ENCODE data around the gene MYO1H.
"Not testable (repeated sequence)": the region's sequence is repeated elsewhere in the genome, so short reads cannot be mapped to it uniquely, and the experiment has no call there.

The MYO1H gene

DNA sequence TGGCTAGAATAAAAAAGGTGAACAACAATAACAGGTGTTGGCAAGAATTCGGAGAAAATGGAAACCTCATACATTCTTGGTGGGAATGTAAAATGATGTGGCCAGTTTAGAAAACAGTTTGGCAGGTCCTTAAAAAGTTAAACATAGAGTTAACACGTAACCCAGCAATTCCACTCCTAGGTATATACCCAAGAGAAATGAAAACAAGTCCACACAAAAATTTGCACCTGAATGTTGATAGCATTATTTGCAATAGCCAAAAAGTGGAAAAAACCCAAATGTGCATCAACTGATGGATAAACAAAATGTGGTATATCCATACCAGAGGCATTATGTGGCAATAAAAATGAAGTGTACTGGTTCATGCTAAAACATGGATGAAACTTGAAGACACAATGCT lies 2.3 kb upstream of the MYO1H start:
- DNase-seq = no peak

DNA sequence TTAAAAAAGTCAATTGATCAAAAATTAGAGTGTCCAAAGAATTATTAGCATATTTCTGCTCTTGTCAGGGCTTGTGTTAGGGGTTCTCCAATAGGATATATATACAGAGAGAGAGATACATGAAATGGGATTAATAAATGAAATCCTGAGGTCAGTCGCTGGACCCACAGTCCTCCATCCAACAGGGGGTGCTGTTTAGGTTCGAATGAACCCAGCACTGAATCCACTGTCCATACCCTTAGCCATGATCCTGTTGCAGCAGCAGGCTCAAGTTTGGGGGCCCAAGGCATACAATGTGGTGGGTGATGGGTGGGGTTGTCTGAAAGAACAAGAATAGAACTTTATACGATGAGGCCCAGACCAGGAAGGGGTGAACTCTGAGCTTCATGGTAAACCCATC lies 780 bp upstream of the MYO1H start:
- no peak for DNase-seq

DNA sequence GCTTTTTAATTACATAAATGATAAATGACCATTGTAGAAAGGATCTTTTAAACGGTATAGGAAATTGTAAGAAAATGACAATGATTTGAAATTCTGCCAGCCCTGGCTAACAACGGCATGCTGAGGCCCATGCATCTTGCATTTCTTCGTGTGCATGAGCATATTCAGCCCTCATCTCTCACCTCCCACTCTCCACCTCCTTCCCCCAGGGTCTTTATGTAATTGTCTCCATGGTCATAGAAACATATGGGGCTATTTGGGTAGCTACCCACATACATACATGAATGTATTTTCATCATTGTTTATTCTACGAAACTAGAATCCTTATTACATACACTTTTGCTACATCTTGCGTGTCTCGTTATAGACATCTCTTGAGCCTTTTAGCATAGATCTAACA lies 4.5 kb downstream of the MYO1H start:
- DNase-seq = no peak

DNA sequence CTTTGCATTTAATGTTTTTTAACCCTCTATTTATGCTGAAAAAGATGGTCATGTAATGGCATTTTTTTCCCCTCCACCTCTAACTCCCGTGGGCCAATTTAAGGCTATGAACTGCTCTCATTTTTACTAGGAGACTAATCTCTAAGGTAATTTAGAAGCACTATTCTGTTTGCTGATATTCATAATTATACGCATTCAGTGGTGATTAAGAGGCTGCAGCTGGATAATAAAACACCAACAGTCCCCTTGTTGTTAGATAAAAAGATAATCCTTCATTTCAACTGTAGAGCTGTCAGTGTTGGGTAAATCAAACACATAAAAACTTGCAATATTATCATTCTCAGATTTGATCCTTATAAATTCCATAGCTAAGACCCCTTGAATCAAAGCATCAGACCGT lies 8.9 kb downstream of the MYO1H start:
- no peak for DNase-seq

DNA sequence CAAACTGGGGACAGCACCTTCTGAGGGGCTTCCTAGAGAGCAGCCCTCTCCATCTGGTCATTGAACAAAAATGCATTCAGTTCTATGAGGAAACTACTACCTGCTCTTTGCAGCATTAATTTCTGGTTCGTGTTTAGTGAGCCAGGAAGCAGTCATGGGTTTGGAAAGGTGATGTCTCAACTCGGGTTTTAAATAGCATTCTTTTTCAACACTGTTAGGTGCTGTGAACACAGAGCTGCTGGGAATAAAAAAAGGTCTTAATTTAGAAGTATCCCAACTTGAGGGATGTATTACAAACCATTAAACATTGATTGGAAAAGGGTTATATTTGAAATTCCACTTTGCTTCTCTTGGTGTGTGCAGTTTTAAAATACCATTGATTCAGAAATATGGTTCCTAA lies 9.3 kb downstream of the MYO1H start:
- DNase-seq = no peak

DNA sequence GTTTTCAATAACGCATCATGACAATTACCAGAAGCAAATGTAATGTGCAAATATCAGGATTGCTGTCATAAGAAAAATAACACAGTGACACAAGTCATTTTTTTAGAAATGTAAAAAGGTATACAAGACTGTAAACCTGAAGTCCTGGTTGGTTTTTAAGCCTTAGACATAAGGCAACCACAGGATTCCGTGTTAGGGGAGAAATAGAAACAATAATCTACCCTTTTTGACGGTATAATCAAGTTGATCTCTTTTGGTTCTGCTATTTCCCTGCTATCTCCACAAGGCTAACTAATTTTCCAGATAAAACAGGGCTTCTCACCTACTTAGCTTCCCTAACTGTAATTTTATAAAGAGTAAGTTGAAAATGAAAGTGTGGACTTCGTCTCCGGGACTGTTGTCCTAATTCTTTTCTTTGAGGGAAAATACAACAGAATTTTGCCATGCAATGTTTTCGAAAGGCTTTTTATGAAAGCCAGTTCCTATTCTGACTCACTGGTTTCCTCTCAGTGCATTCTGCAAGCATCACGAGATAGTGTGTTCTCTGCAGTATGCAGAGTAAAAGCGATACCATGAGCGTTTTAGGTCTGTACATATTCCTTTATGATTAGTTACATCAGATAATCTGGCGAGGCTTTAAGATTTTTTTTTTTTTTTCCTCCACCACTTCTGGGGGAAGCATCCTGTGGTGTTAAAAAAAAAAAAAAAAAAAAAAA lies 10.6 kb downstream of the MYO1H start:
- no peak for DNase-seq

DNA sequence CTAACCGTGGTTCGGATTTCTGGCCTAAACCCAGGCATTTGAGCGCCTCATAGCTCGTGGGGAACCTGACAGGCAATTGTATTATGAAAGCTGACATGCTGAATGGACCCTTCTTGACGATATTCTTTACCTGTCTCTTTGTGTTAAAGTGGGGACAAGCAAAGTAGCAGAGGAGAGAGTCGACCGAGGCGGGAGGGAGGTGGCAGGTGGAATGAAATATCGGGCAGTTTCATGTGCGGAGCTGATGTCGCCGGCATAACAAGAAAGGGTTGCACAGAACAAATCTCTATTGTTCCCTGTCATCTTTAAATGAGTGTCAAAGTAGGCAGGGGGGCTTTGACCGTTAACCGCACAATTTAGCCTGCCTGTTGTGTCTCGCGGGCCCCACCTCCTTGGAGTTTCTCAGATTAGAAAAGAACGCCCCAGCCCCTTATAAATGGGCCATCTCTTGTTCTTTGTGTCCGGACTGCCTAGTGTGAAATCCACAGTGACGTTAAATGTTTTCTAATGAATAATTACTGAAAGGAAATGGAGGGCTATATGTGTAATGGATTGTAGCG lies 11.5 kb downstream of the MYO1H start:
- no peak for DNase-seq

DNA sequence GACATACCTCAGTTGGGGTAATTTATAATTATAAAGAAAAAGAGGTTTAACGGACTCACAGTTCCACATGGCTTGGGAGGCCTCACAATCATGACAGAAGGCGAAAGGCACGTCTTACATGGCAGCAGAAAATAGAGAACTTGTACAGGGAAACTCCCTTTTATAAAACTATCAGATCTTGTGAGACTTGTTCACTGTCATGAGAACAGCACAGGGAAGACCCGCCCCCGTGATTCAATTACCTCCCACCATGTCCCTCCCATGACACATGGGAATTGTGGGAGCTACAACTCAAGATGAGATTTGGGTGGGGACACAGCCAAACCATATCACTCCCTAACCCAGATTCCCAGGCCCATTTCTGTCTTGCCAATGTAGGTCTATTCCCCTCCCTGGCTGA lies 22.1 kb downstream of the MYO1H start:
- no peak for DNase-seq

DNA sequence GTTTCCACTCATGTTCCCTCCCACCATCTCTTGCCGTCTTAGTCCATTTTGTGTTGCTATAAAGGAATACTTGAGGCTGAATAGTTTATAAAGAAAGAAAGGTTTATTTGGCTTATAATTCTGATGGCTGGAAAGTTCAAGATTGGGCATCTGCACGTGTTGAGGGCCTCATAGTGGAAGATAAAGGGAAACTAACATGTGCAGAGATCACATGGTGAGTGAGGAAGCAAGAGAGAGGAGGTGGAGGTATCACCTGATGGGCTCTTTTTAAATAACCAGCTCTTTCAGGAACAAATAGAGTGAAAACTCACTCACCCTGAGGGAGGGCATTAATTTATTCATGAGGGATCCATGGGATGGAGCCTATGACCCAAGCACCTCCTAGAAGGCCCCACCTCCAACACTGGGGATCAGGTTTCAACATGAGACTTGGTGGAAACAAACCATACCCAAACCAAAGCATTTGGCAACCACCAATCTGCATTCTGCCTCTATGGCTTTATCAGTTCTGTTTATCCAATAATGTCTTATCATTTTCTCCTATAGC lies 29.5 kb downstream of the MYO1H start:
- DNase-seq = no peak

DNA sequence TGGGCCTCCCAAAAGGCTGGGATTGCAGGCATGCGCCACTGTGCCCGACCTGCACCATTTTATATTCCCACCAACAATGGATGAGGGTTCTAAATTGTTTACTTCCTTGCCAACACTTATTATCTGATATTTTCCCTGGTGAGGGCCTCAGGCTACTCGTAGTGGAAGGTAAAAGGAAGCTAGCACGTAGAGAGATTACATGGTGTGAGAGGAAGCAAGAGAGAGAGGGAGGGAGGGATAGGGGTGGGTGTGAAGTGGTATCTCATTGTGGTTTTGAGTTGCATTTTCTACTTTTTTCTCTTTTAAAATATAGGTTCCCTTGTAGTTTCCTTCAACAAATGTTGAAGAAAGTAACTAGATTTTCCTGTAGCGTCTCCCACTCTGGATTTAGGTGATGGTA lies 30.9 kb downstream of the MYO1H start:
- DNase-seq = no peak

DNA sequence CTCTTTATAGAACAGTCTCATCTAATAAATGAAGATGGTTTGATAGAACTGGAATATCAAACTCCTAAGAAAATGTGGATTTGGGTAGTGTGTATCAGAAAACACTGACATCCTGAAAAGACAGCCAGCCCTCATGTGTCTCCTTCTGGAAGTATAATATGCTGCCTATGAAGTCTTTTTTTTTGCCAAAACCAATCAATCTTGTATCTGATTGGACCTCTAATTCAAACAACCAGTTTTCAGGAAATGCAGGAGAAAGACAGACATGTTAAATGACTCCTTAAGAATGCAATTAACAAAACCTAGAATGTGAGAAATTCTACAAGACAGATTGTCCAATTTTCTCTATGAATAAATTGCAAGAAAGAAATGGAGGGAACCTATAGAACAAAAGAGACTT lies 34.3 kb downstream of the MYO1H start:
- DNase-seq = no peak

DNA sequence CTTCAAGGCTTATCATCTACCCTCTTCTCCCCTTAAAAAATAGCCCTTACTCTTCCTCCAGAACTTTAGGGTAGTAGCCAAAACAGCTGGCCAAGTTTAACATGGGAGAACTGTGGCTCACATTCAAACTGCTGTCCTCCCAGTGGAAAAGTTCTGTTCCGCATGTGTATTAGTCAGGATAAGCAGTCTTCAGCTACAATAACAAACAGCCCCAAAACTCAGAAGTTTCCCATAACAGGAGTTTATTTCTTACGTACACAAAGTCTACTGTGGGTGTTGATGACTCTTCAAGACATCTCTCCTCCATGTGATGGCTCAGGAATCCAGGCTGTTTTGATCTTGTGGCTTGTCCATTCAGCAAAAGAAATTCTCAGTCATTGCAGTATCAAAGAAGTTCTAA lies 35.5 kb downstream of the MYO1H start:
- no peak for DNase-seq

DNA sequence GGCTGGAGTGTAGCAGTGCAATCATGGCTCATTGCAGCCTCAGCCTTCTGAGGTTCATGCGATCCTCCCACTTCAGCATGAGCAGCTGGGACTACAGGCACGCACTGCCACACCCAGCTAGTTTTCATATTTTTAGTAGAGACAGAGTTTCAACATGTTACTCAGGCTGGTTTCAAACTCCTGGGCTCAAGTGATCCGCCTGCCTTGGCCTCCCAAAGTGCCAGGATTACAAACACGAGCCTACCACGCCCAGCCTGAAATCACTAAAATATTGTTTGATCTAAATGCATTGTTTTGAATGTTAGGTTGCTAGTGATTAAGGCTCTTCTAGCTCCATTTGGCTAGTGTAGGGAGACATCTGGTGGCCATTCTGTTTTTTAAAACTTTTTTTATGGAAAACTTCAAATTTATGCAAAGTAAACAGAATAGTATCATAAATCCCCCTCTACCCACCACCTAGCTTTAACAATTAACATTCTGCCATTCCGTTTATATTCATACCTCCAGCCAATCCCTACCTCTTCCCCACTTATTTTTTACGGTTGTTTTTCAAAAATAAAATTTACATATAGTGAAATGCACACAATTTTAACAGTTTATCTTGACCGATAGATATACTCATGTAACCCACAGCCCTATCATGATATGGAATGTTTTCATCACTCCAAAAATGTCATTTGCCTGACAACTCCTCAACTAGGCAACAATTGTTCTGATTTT lies 37.8 kb downstream of the MYO1H start:
- DNase-seq = no peak

DNA sequence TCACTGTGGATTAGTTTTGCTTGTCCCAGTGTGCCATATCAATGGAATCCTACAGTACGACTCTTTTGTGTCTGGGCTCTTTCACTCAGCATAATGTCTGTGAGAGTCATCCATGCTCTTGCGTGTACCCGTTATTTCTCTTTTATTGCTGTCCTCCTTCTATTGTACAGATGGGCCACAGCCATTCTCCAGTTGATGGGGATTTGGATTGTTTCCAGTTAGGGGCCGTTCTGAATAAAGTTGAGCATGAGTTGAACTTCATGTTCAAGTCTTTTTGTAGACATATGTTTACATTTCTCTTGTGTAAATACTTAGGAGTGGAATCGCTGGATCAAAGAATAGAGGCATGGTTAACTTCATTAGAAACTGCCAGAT lies 38.3 kb downstream of the MYO1H start:
- no peak for DNase-seq

DNA sequence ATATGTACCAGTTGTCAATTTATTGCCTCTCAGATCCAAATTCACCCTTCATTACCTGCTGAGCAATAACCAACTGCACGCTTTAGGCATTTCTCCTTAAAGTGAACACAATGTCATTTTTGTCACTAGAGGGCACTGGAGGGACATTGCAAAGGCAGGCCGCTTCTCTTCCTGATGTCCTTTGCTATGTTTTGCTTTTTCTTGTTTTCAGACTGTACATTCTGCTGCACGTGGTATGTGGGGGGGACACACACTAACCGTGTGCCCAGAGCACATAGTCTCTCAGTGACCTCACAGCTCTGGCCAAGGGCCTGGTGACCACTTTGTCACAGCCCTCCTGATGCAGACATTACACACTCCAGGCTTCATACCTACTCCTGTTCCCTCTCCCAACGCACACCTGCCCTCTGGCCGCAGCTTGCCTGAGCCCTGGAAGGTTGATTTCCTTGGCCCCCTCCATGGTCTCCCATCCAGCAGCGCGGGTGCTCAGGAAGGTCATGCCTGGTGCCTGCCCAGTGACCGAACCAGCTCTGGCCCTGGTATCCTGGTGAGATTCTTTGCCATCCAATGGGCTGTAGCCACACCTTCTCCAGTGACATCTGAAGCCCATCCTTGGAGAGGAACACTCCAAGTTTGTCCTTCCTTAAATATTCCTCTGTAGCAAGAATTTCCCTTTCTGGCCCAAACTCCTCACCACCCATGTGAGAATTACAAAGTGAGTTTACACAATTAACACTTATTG lies 39.9 kb downstream of the MYO1H start:
- DNase-seq = no peak

DNA sequence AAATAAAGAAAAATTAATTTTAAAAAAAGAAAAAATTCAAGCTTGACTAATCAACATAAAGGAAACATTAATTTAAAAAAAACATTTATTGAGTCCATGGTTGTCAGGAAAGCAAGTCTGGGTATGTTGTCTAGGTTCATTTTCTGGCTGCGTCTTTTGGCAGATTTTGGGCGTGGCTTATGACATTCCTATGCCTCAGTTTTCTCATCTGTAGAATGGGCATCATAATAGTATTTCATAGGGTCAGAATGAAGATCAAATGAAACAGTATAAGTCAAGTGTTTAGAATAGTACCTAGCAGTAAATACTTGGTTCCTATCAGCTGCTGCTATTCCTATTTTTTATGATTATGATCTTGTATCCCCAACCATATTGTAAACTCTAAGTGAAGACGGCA lies 40.5 kb downstream of the MYO1H start:
- DNase-seq = no peak

DNA sequence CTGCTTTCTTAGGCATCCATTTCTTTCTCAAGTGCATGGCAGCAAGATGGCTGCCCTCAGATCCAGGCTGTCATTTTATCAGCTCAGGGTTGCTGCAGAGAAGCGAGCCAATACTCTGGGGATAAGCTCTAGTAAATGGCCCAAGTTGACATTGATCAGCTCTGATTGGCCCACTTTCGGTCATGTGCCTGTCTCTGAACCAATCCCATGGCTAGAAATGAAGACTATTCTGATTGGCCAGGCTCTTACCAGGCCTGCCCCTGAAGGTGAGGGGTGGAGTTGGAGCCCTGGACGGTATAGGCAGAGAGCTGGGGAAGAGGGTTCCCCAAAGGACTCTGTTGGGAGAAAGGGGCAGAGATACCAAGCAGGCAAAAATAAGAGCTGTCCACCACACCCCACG lies 41.4 kb downstream of the MYO1H start:
- DNase-seq = no peak

DNA sequence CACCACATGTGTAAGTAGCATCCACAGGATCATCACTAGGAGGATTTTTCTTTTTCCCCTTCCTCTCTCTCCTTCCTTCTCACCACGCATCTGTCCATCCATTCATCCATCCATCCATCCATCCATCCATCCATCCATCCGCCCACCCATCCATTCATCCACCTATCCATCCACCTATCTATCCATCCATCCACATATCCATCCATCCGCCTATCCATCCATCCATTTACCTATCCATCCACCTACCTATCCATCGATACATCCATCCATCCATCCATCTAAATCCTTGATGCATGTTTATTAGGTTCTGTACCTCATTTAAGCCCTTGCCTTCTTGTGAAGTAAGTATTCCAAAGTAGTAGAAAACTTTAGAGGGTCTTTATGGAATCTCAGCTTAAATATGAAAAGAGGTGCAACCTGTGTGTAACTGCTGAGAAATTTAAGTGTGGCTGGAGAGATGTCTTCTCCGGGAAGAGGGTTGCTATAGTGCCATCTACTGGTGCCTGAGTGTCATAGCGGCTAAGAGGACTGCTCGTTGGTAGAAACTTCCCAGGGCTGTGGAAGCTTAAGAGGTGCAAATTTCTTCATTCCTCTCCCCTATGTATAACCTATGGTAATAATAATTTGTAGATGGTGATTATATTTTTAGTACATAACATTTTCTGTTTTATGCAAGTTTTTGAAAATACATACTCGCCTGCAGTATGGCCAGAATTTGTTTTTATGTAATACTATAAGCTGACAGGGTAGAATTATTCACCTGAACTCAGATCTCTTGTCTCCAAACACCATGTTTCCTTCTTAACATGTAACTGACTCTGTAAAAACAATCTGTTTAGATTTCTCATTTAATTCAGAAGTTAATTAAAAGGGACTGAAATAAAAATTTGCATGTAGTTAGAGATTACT lies 46.0 kb downstream of the MYO1H start:
- DNase-seq = peak; percentile 6

DNA sequence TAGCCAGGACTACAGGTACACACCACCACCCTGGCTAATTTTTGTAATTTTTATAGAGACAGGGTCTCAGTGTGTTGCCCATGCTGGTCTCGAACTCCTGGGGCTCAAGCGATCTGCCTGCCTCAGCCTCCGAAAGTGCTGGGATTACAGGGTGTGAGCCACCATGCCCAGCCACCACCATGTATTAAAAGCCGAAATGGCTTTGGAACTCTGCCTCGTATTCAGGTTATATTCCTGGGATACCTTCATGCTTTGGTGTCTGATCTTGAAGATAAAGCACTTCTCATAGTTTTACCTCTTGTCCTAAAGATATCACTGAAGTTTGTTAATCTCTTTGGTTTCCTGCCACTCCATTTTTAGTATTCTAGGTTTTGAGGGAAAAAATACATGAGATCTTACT lies 47.2 kb downstream of the MYO1H start:
- DNase-seq = no peak

DNA sequence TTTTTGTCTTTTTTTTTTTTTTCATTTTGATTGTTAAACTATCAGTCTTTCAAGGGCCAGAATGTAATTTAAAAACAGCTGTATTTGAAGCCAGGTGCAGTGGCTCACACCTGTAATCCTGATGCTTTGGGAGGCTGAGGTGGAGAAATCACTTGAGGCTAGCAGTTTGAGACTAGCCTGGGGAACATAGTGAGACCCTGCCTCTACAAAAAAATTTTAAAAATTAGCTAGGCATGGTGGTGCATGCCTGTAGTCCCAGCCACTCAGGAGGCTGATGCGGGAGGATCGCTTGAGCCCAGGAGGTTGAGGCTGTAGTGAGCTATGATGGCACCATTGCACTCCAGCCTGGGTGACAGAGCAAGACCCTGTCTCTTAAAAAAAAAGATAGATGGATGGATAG lies 57.1 kb downstream of the MYO1H start:
- DNase-seq = not testable (repeated sequence)

DNA sequence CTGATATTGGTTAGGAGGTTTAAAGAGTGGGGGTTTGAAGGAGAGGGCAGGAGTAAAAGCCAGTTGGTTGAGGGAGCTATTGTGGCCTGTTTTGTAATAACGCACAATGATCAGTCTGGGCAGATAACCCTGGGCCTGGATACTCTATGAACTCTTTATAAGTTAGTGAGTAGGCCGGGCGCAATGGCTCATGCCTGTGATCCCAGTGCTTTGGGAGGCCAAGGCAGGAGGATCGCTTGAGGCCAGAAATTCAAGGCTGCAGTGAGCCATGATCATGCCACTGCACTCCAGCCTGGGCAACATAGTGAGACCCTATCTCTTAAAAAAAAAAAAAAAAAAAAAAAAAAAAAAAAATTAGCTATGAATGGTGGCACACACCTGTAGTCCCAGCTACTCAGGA lies 58.4 kb downstream of the MYO1H start:
- DNase-seq = not testable (repeated sequence)

DNA sequence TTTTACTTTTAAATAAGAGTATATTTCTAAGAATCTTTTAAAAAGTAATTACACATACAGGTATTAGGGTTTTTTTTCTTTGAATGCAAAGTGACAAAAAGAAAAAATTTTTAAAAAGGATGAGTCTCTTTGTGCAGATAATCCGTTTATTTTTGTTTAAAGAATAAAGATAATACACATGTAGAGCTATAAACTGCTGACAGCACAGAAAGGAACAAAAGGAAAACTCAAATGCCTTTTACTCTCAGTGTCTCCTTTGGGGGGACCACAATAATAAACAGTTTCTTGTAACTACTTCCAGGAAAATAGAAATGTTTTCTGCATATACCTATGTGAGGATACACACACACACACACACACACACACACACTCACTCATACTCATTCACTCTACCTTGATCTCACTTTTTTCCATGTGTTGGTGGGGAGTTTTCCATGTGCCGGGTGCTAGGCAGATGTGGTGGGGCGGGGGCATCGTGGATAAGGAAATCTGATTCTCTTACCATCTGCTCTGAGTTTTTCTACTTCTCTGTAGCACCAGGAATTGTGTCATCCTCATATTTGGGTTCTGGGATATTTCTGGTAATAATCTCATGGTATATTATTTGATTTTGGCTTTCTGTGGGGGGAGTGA lies 71.3 kb downstream of the MYO1H start:
- no peak for DNase-seq
